HUES64 (cell line): ENCODE data around the gene ZNF587B.
A peak's percentile ranks its signal among the peaks of the same experiment; 100 is the strongest.
"Not testable (repeated sequence)": the region's sequence is repeated elsewhere in the genome, so short reads cannot be mapped to it uniquely, and the experiment has no call there.

Source experiments
- H3K27ac ChIP-seq: 2 replicates; pipeline ENCODE4 v1.7.0; 2013; ENCODE audit warnings: low read depth, low read length, inconsistent platforms
- H3K27me3 ChIP-seq: 2 replicates; pipeline ENCODE4 v1.6.1; 2013; ENCODE audit warnings: mild to moderate bottlenecking, low read length; ENCODE audit not compliant: insufficient read depth
- H3K36me3 ChIP-seq: 2 replicates; pipeline ENCODE4 v1.6.1; 2013; ENCODE audit warnings: mild to moderate bottlenecking, low read length; ENCODE audit not compliant: insufficient read depth
- H3K4me1 ChIP-seq: 2 replicates; pipeline ENCODE4 v1.6.1; 2013; ENCODE audit warnings: mild to moderate bottlenecking, low read length, moderate library complexity; ENCODE audit not compliant: insufficient read depth
- H3K4me3 ChIP-seq: 2 replicates; pipeline ENCODE4 v1.5.1; 2013; ENCODE audit warnings: mild to moderate bottlenecking, low read length, moderate library complexity
- H3K9ac ChIP-seq: 2 replicates; pipeline ENCODE4 v1.6.1; 2013; ENCODE audit warnings: mild to moderate bottlenecking, low read depth, low read length
- H3K9me3 ChIP-seq: 2 replicates; pipeline ENCODE4 v1.6.1; 2013; ENCODE audit warnings: low read depth, low read length; ENCODE audit not compliant: insufficient read depth
- WGBS: fragments of 150-250, 120-280 bp; methylation state at CpG from one replicate; pipeline ENCODE4 v1.1.7; 2013; ENCODE audit warnings: missing lambda C conversion rate; 5-methylcytosine and 5-hydroxymethylcytosine counted together

ZNF587B gene

GRCh38 chr19:57873883-57874799 lies 44.0 kb downstream of the ZNF587B start:
- peaks cover 90% of the 10 kb centered on the region for H3K36me3 ChIP-seq
- WGBS = 98% methylated on average over 5 of the region's 8 CpGs
- not testable (repeated sequence) for H3K27ac ChIP-seq, H3K9ac ChIP-seq, H3K27me3 ChIP-seq, H3K4me1 ChIP-seq, H3K4me3 ChIP-seq
- peaks cover 56% of the 10 kb centered on the region for H3K9me3 ChIP-seq

GRCh38 chr19:57886046-57886445 lies 55.9 kb downstream of the ZNF587B start:
- Histone ChIP-seq H3K9ac (no peak overlapping the region), H3K27me3 (no peaks in the 10 kb centered on the region), H3K36me3 (peaks cover 37% of the 10 kb centered on the region), H3K27ac (no peak overlapping the region; the same call in 1 of the 2 replicates), H3K9me3 (no peaks in the 10 kb centered on the region), H3K4me1 (peaks cover 21% of the 10 kb centered on the region), H3K4me3 (peak overlapping the region; percentile 79)
- 70% methylated on average over 3 of the region's 3 CpGs for WGBS

DNA sequence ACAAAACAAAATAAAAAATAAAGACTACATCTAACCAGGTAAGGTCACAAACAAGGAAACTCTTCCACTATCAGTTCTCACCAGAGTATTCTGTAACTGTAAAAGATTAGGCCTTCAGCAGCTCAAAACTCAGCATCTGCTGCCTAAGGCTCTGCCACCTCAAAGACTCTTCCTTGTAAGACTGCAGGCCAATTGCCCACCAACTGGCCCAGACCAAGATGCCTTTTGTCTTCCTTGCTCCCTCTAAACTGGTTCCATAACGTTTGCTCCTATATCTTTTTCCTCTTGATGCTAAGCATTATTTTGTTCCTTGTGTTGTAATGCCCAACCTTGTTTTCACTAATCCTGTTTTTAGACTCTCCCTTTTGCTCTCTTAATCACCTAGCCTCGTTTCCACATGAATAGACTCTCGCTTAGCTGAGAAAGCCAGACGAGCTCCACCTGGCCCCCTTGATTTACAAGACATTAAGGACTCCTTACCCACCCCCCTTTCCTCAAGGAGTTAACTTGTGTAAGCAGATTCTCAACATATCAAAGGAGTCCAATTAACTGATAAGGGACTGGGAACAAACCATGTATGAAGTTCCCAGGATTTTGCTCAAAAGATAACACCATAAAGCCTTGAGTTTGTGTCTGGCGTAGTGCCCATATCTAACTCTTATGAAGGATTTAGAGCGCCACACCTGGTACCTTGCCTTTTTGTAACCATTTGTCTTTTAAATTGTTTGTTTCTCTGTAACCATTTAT lies 57.3 kb downstream of the ZNF587B start:
- H3K27me3 ChIP-seq = no peaks in the 10 kb centered on the region
- peaks cover 37% of the 10 kb centered on the region for H3K36me3 ChIP-seq
- peak overlapping the region; percentile 95 for H3K9ac ChIP-seq
- H3K27ac ChIP-seq = peak overlapping the region; percentile 89
- no peaks in the 10 kb centered on the region for H3K9me3 ChIP-seq
- H3K4me3 ChIP-seq = peak overlapping the region; percentile 79
- under 1% methylated on average over 6 of the region's 6 CpGs for WGBS
- peaks cover 22% of the 10 kb centered on the region for H3K4me1 ChIP-seq

- Histone ChIP-seq H3K4me1 (peaks cover 28% of the 10 kb centered on the region), H3K9me3 (no peaks in the 10 kb centered on the region), H3K36me3 (peaks cover 30% of the 10 kb centered on the region), H3K27me3 (no peaks in the 10 kb centered on the region), H3K9ac (peak overlapping the region; percentile 95), H3K27ac (peak overlapping the region; percentile 89), H3K4me3 (peak overlapping the region; percentile 79)
- under 1% methylated on average over 8 of the region's 8 CpGs for WGBS
These were observed 58.0 kb downstream of the ZNF587B start for GRCh38 chr19:57888107-57888559.

- WGBS = under 1% methylated on average over 43 of the region's 43 CpGs
- Histone ChIP-seq H3K36me3 (peaks cover 27% of the 10 kb centered on the region), H3K9ac (peak within 1 kb of the TSS; percentile 95), H3K4me3 (peak within 1 kb of the TSS; percentile 79), H3K9me3 (no peaks in the 10 kb centered on the region), H3K4me1 (peaks cover 28% of the 10 kb centered on the region), H3K27me3 (no peaks in the 10 kb centered on the region), H3K27ac (peak within 1 kb of the TSS; percentile 89)
These were observed 58.6 kb downstream of the ZNF587B start, which contains the start of gene ZNF814 for GRCh38 chr19:57888560-57889231. Gene ZNF814, minus strand, starts transcription at chr19:57889037. Its CDS starts 235 bp downstream, at chr19:57888802.

GRCh38 chr19:57890706-57891105 lies 60.6 kb downstream of the ZNF587B start:
- peaks cover 14% of the 10 kb centered on the region for H3K4me1 ChIP-seq
- H3K9me3 ChIP-seq, H3K27ac ChIP-seq, H3K4me3 ChIP-seq, H3K36me3 ChIP-seq, H3K9ac ChIP-seq, H3K27me3 ChIP-seq: not testable (repeated sequence)
- 87% methylated on average over 3 of the region's 3 CpGs for WGBS
